ENCODE data around the gene MAP7D3.

MAP7D3 gene

GRCh38 chrX:136261321-136261720 lies 10.1 kb upstream of the MAP7D3 start:
- Histone ChIP-seq H3K9ac (no peak overlapping the region), H3K27ac (no peak overlapping the region)
- TF ChIP-seq, protein P1, sequence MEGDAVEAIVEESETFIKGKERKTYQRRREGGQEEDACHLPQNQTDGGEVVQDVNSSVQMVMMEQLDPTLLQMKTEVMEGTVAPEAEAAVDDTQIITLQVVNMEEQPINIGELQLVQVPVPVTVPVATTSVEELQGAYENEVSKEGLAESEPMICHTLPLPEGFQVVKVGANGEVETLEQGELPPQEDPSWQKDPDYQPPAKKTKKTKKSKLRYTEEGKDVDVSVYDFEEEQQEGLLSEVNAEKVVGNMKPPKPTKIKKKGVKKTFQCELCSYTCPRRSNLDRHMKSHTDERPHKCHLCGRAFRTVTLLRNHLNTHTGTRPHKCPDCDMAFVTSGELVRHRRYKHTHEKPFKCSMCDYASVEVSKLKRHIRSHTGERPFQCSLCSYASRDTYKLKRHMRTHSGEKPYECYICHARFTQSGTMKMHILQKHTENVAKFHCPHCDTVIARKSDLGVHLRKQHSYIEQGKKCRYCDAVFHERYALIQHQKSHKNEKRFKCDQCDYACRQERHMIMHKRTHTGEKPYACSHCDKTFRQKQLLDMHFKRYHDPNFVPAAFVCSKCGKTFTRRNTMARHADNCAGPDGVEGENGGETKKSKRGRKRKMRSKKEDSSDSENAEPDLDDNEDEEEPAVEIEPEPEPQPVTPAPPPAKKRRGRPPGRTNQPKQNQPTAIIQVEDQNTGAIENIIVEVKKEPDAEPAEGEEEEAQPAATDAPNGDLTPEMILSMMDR (IDR thresholded peaks at IDR 0.05), result no peak

DNA sequence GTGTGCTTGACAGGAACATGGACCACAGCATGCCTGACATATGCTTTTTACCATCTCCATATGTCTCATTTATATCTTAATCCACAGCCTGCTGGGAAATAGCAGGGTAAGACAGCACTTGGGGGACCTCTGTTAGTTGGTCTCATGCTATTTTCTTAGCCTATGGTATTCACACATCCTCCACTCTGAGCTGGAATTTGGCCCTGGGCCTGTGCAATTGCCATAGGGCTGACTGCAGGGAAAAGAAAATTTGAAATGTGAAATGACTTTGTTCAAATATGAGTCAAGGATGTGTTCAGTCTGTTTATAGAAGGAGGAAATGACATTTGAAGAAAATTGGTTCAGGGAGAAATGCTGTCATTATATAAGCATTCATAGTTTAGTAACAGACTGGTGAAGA lies 9.6 kb upstream of the MAP7D3 start:
- no peaks in the 10 kb centered on the region for H3K4me1 ChIP-seq
- H3K4me2 ChIP-seq (ENCODE audit: low read length), result no peak overlapping the region
- no peak overlapping the region for H3K4me3 ChIP-seq (ENCODE audit: low read depth, low read length)
- H3K36me3 ChIP-seq (ENCODE audit: control insufficient read depth, insufficient read depth, low read length), result no peaks in the 10 kb centered on the region
- TF ChIP-seq, protein P1 (IDR thresholded peaks at IDR 0.05), result no peak
- no peak overlapping the region for H2AFZ ChIP-seq
- no peaks in the 10 kb centered on the region for H3K27me3 ChIP-seq (ENCODE audit: control insufficient read depth, insufficient read depth, low read length)
- H3K79me2 ChIP-seq, result no peaks in the 10 kb centered on the region
- H3K27ac ChIP-seq, result no peak overlapping the region
- no peaks in the 10 kb centered on the region for H3K9me3 ChIP-seq (ENCODE audit: control insufficient read depth, low read length)
- no peak overlapping the region for H3K9ac ChIP-seq

More at GRCh38 chrX:136261321-136261720, 10.1 kb upstream of the MAP7D3 start:
- H2AFZ ChIP-seq, result no peak overlapping the region
- H3K36me3 ChIP-seq (ENCODE audit: control insufficient read depth, insufficient read depth, low read length), result no peaks in the 10 kb centered on the region
- H3K4me3 ChIP-seq (ENCODE audit: low read depth, low read length), result no peak overlapping the region
- H3K79me2 ChIP-seq, result no peaks in the 10 kb centered on the region
- H3K4me2 ChIP-seq (ENCODE audit: low read length), result no peak overlapping the region
- no peaks in the 10 kb centered on the region for H3K27me3 ChIP-seq (ENCODE audit: control insufficient read depth, insufficient read depth, low read length)
- no peaks in the 10 kb centered on the region for H3K4me1 ChIP-seq
- H3K9me3 ChIP-seq (ENCODE audit: control insufficient read depth, low read length), result no peaks in the 10 kb centered on the region

- H3K27me3 ChIP-seq (ENCODE audit: control insufficient read depth, insufficient read depth, low read length), result no peaks in the 10 kb centered on the region
- H3K4me2 ChIP-seq (ENCODE audit: low read length), result no peak overlapping the region
- no peak overlapping the region for H3K4me3 ChIP-seq (ENCODE audit: low read depth, low read length)
- H3K36me3 ChIP-seq (ENCODE audit: control insufficient read depth, insufficient read depth, low read length), result no peaks in the 10 kb centered on the region
- no peaks in the 10 kb centered on the region for H3K4me1 ChIP-seq
- TF ChIP-seq, protein P1 (IDR thresholded peaks at IDR 0.05), result no peak
- no peak overlapping the region for H3K9ac ChIP-seq
- H2AFZ ChIP-seq, result no peak overlapping the region
- no peak overlapping the region for H3K27ac ChIP-seq
- H3K9me3 ChIP-seq (ENCODE audit: control insufficient read depth, low read length), result no peaks in the 10 kb centered on the region
- H3K79me2 ChIP-seq, result no peaks in the 10 kb centered on the region
These were observed 8.3 kb upstream of the MAP7D3 start for GRCh38 chrX:136259543-136259942.

DNA sequence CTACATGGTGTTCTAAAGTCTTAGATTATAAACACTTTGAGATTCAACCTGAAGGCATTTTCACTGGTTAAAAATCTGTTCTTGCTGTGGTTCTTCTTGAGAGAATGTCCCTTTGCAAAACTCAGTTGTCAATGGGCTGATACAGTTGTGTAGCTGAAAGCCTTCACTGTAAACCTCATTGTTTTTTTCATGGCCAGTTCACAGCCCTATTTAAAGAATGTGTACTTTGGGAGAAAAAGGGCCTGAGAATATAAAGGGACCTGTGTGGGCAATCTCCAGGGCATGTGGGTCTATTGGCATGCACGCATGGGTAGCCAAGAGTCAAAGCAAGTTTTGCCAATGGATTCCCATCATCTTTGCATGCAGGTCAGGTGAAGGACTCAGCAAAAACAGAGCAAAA lies 7.8 kb upstream of the MAP7D3 start:
- H3K27ac ChIP-seq, result no peak overlapping the region
- H3K4me1 ChIP-seq, result no peaks in the 10 kb centered on the region
- no peak overlapping the region for H3K4me2 ChIP-seq (ENCODE audit: low read length)
- TF ChIP-seq, protein P1 (IDR thresholded peaks at IDR 0.05), result no peak
- H3K79me2 ChIP-seq, result no peaks in the 10 kb centered on the region
- no peaks in the 10 kb centered on the region for H3K36me3 ChIP-seq (ENCODE audit: control insufficient read depth, insufficient read depth, low read length)
- H3K27me3 ChIP-seq (ENCODE audit: control insufficient read depth, insufficient read depth, low read length), result no peaks in the 10 kb centered on the region
- no peaks in the 10 kb centered on the region for H3K9me3 ChIP-seq (ENCODE audit: control insufficient read depth, low read length)
- no peak overlapping the region for H3K9ac ChIP-seq
- no peak overlapping the region for H3K4me3 ChIP-seq (ENCODE audit: low read depth, low read length)
- no peak overlapping the region for H2AFZ ChIP-seq

- no peaks in the 10 kb centered on the region for H3K9me3 ChIP-seq (ENCODE audit: control insufficient read depth, low read length)
- no peak overlapping the region for H3K4me2 ChIP-seq (ENCODE audit: low read length)
- H3K4me3 ChIP-seq (ENCODE audit: low read depth, low read length), result no peak overlapping the region
- no peaks in the 10 kb centered on the region for H3K79me2 ChIP-seq
- no peaks in the 10 kb centered on the region for H3K36me3 ChIP-seq (ENCODE audit: control insufficient read depth, insufficient read depth, low read length)
- TF ChIP-seq, protein P1 (IDR thresholded peaks at IDR 0.05), result no peak
- no peak overlapping the region for H3K27ac ChIP-seq
- H3K9ac ChIP-seq, result no peak overlapping the region
- no peaks in the 10 kb centered on the region for H3K4me1 ChIP-seq
- no peak overlapping the region for H2AFZ ChIP-seq
- H3K27me3 ChIP-seq (ENCODE audit: control insufficient read depth, insufficient read depth, low read length), result no peaks in the 10 kb centered on the region
These were observed 4.8 kb upstream of the MAP7D3 start for GRCh38 chrX:136256026-136256425.
